HEK293 (cell line): ENCODE measurements around the gene DYNLT4.

Experiments used
- FEZF1 ChIP-seq: fragments of 450-650 bp; formaldehyde crosslinking; IDR thresholded peaks from 2 replicates; pipeline ENCODE4 v1.5.1; 2016; ENCODE audit warnings: missing biosample characterization, missing genetic modification characterization
- KLF16 ChIP-seq: fragments of 450-650 bp; formaldehyde crosslinking; IDR thresholded peaks from 2 replicates; pipeline ENCODE4 v1.5.1; 2017; ENCODE audit warnings: missing biosample characterization, missing genetic modification characterization
- MEIS1 ChIP-seq: sonication (generic); formaldehyde crosslinking; IDR thresholded peaks from 2 replicates; pipeline ENCODE4 v1.8.1; 2022; ENCODE audit warnings: missing genetic modification reagents, mild to moderate bottlenecking, borderline replicate concordance
- OSR2 ChIP-seq: fragments of 450-650 bp; formaldehyde crosslinking; IDR thresholded peaks from 2 replicates; pipeline ENCODE4 v1.5.1; 2016; ENCODE audit warnings: missing biosample characterization, missing genetic modification characterization
- SCRT1 ChIP-seq: fragments of 450-650 bp; formaldehyde crosslinking; IDR thresholded peaks from 2 replicates; pipeline ENCODE4 v1.5.1; 2016; ENCODE audit warnings: missing biosample characterization, missing genetic modification characterization, borderline replicate concordance
- SP3 ChIP-seq: fragments of 450-650 bp; formaldehyde crosslinking; IDR thresholded peaks from 2 replicates; pipeline ENCODE4 v1.5.1; 2016; ENCODE audit warnings: missing biosample characterization, missing genetic modification characterization
- TCF7L2 ChIP-seq: IDR thresholded peaks from 2 replicates; pipeline ENCODE4 v1.6.1; 2011; ENCODE audit warnings: low read depth, mild to moderate bottlenecking, inconsistent platforms, low read length, moderate library complexity, borderline replicate concordance
- ZFHX2 ChIP-seq: fragments of 450-650 bp; formaldehyde crosslinking; conservative IDR thresholded peaks from 2 replicates; pipeline ENCODE4 v1.5.1; 2016; ENCODE audit warnings: missing biosample characterization, missing genetic modification characterization
- ZFP41 ChIP-seq: fragments of 450-650 bp; formaldehyde crosslinking; IDR thresholded peaks from 2 replicates; pipeline ENCODE4 v1.5.1; 2016; ENCODE audit warnings: missing biosample characterization, missing genetic modification characterization, borderline replicate concordance
- ZFP69B ChIP-seq: fragments of 450-650 bp; formaldehyde crosslinking; IDR thresholded peaks from 2 replicates; pipeline ENCODE4 v1.5.1; 2016; ENCODE audit warnings: missing biosample characterization, missing genetic modification characterization
- ZNF121 ChIP-seq: fragments of 450-650 bp; formaldehyde crosslinking; IDR thresholded peaks from 2 replicates; pipeline ENCODE4 v1.5.1; 2016; ENCODE audit warnings: missing biosample characterization, missing genetic modification characterization
- ZNF133 ChIP-seq: fragments of 450-650 bp; formaldehyde crosslinking; IDR thresholded peaks from 2 replicates; pipeline ENCODE4 v1.5.1; 2016; ENCODE audit warnings: missing biosample characterization, missing genetic modification characterization
- ZNF146 ChIP-seq: fragments of 450-650 bp; formaldehyde crosslinking; IDR thresholded peaks from 2 replicates; pipeline ENCODE4 v1.5.1; 2016; ENCODE audit warnings: missing biosample characterization, missing genetic modification characterization
- ZNF211 ChIP-seq: fragments of 450-650 bp; formaldehyde crosslinking; IDR thresholded peaks from 2 replicates; pipeline ENCODE4 v1.5.1; 2016; ENCODE audit warnings: low read depth, missing biosample characterization, missing genetic modification characterization
- ZNF221 ChIP-seq: fragments of 450-650 bp; formaldehyde crosslinking; IDR thresholded peaks from 2 replicates; pipeline ENCODE4 v1.5.1; 2017; ENCODE audit warnings: missing biosample characterization, missing genetic modification characterization, borderline replicate concordance
- ZNF23 ChIP-seq: fragments of 450-650 bp; formaldehyde crosslinking; IDR thresholded peaks from 2 replicates; pipeline ENCODE4 v1.5.1; 2016; ENCODE audit warnings: missing biosample characterization, missing genetic modification characterization, borderline replicate concordance
- ZNF248 ChIP-seq: fragments of 450-650 bp; formaldehyde crosslinking; IDR thresholded peaks from 2 replicates; pipeline ENCODE4 v1.5.1; 2017; ENCODE audit warnings: missing biosample characterization, missing genetic modification characterization
- ZNF266 ChIP-seq: fragments of 450-650 bp; formaldehyde crosslinking; IDR thresholded peaks from 2 replicates; pipeline ENCODE4 v1.5.1; 2016; ENCODE audit warnings: missing biosample characterization, missing genetic modification characterization, low read depth
- ZNF341 ChIP-seq: fragments of 450-650 bp; formaldehyde crosslinking; IDR thresholded peaks from 2 replicates; pipeline ENCODE4; 2016; ENCODE audit warnings: low read depth, missing biosample characterization, missing genetic modification characterization
- ZNF433 ChIP-seq: fragments of 450-650 bp; formaldehyde crosslinking; IDR thresholded peaks from 2 replicates; pipeline ENCODE4 v1.5.1; 2016; ENCODE audit warnings: missing biosample characterization, missing genetic modification characterization, low read depth
- ZNF544 ChIP-seq: fragments of 450-650 bp; formaldehyde crosslinking; IDR thresholded peaks from 2 replicates; pipeline ENCODE4 v1.5.0; 2017; ENCODE audit warnings: missing biosample characterization, missing genetic modification characterization
- ZNF585B ChIP-seq: fragments of 450-650 bp; formaldehyde crosslinking; IDR thresholded peaks from 2 replicates; pipeline ENCODE4 v1.5.1; 2016; ENCODE audit warnings: missing biosample characterization, missing genetic modification characterization
- ZNF670 ChIP-seq: fragments of 450-650 bp; formaldehyde crosslinking; IDR thresholded peaks from 2 replicates; pipeline ENCODE4 v1.5.1; 2016; ENCODE audit warnings: missing biosample characterization, missing genetic modification characterization, low read depth
- ZNF677 ChIP-seq: fragments of 450-650 bp; IDR thresholded peaks from 2 replicates; pipeline ENCODE4 v1.5.0; 2018; ENCODE audit warnings: missing biosample characterization, mild to moderate bottlenecking, missing genetic modification characterization, moderate library complexity
- ZNF701 ChIP-seq: fragments of 450-650 bp; formaldehyde crosslinking; IDR thresholded peaks from 2 replicates; pipeline ENCODE4 v1.5.1; 2016; ENCODE audit warnings: missing biosample characterization, missing genetic modification characterization
- ZNF791 ChIP-seq: fragments of 450-650 bp; formaldehyde crosslinking; IDR thresholded peaks from 2 replicates; pipeline ENCODE4 v1.5.1; 2016; ENCODE audit warnings: missing biosample characterization, missing genetic modification characterization
- ZNF830 ChIP-seq: fragments of 450-650 bp; IDR thresholded peaks from 2 replicates; pipeline ENCODE4 v1.5.0; 2018; ENCODE audit warnings: missing biosample characterization, missing genetic modification characterization, low read depth, mild to moderate bottlenecking, moderate library complexity
- ZSCAN23 ChIP-seq: fragments of 450-650 bp; formaldehyde crosslinking; IDR thresholded peaks from 2 replicates; pipeline ENCODE4 v1.5.1; 2016; ENCODE audit warnings: missing biosample characterization, missing genetic modification characterization
- TF ChIP-seq, protein P1 (sequence below): fragments of 450-650 bp; formaldehyde crosslinking; IDR thresholded peaks from 2 replicates; pipeline ENCODE4 v1.5.1; 2016; ENCODE audit warnings: missing biosample characterization, missing genetic modification characterization, low read depth
- TF ChIP-seq, protein P2 (sequence below): fragments of 450-650 bp; formaldehyde crosslinking; IDR thresholded peaks from 2 replicates; pipeline ENCODE4 v1.5.1; 2016; ENCODE audit warnings: missing biosample characterization, missing genetic modification characterization
- TF ChIP-seq, protein P3 (sequence below): fragments of 450-650 bp; formaldehyde crosslinking; IDR thresholded peaks from 2 replicates; pipeline ENCODE4 v1.5.1; 2016; ENCODE audit warnings: missing biosample characterization, missing genetic modification characterization
- TF ChIP-seq, protein P4 (sequence below): fragments of 450-650 bp; IDR thresholded peaks from 2 replicates; pipeline ENCODE4 v1.5.1; 2018; ENCODE audit warnings: missing biosample characterization, missing genetic modification characterization
- TF ChIP-seq, protein P5 (sequence below): fragments of 450-650 bp; formaldehyde crosslinking; IDR thresholded peaks from 2 replicates; pipeline ENCODE4 v1.5.1; 2016; ENCODE audit warnings: missing biosample characterization, missing genetic modification characterization

DYNLT4 gene

DNA sequence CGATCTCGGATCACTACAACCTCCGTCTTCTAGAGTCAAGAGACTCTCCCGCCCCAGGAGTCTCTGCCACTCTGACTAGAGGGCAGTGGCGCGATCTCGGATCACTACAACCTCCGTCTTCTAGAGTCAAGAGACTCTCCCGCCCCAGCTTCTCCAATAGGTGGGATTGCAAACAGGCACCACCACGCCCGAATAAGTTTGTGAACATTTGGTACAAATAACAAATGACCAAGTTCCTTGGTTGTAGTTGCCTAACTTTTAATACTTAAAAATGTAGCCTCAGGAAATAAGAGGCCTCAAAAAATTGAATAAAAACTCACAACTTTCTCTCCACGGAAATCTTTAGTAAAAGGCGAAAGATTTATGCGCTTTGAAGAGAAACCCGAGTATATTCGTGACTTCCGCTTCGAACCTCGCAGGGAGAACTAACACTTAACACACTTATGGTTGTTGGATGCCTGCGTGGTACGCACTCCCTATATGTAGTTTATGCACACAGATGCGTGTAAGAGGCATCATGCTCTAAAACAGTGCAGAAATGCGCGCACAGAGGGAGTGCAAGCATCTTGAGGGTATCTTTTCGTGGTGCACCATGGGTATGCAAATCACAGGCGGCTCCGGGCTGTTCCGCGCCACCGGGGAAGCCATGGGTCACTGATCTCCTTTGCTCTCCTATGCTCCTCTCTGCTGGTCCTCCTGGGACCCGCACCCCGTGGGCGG lies 12.6 kb upstream of the DYNLT4 start (continued):
- TF ChIP-seq SCRT1 (tag by site-specific recombination) (no peak), ZNF433 (tag by site-specific recombination) (no peak), FEZF1 (no peak), ZNF670 (tag by site-specific recombination) (no peak), ZNF133 (tag by site-specific recombination) (no peak), ZNF677 (tag by site-specific recombination) (no peak), KLF16 (tag by site-specific recombination) (peak; percentile 35), ZFP41 (no peak), ZNF341 (tag by site-specific recombination) (peak; percentile 96), ZNF211 (no peak), SP3 (tag by site-specific recombination) (peak; percentile 51), MEIS1 (CRISPR knock-in tag) (no peak), TCF7L2 (0 out of 2 replicates have a peak, but pooled peaks have one; percentile 14), ZNF266 (tag by site-specific recombination) (no peak), OSR2 (tag by site-specific recombination) (no peak), ZNF221 (tag by site-specific recombination) (no peak), ZNF544 (tag by site-specific recombination) (no peak), ZFP69B (tag by site-specific recombination) (0 out of 2 replicates have a peak, but pooled peaks have one; percentile 33), ZNF146 (tag by site-specific recombination) (no peak), ZNF23 (tag by site-specific recombination) (no peak), ZNF830 (no peak), ZNF701 (tag by site-specific recombination) (no peak), ZNF248 (tag by site-specific recombination) (no peak), ZSCAN23 (tag by site-specific recombination) (no peak), ZFHX2 (tag by site-specific recombination) (no peak), ZNF791 (no peak), ZNF585B (tag by site-specific recombination) (no peak), ZNF121 (tag by site-specific recombination) (no peak)
- TF ChIP-seq, protein P1, sequence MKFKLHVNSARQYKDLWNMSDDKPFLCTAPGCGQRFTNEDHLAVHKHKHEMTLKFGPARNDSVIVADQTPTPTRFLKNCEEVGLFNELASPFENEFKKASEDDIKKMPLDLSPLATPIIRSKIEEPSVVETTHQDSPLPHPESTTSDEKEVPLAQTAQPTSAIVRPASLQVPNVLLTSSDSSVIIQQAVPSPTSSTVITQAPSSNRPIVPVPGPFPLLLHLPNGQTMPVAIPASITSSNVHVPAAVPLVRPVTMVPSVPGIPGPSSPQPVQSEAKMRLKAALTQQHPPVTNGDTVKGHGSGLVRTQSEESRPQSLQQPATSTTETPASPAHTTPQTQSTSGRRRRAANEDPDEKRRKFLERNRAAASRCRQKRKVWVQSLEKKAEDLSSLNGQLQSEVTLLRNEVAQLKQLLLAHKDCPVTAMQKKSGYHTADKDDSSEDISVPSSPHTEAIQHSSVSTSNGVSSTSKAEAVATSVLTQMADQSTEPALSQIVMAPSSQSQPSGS, result no peak
- TF ChIP-seq, protein P2, sequence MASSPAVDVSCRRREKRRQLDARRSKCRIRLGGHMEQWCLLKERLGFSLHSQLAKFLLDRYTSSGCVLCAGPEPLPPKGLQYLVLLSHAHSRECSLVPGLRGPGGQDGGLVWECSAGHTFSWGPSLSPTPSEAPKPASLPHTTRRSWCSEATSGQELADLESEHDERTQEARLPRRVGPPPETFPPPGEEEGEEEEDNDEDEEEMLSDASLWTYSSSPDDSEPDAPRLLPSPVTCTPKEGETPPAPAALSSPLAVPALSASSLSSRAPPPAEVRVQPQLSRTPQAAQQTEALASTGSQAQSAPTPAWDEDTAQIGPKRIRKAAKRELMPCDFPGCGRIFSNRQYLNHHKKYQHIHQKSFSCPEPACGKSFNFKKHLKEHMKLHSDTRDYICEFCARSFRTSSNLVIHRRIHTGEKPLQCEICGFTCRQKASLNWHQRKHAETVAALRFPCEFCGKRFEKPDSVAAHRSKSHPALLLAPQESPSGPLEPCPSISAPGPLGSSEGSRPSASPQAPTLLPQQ (tag by site-specific recombination), result 0 out of 2 replicates have a peak, but pooled peaks have one; percentile 40
- TF ChIP-seq, protein P3, sequence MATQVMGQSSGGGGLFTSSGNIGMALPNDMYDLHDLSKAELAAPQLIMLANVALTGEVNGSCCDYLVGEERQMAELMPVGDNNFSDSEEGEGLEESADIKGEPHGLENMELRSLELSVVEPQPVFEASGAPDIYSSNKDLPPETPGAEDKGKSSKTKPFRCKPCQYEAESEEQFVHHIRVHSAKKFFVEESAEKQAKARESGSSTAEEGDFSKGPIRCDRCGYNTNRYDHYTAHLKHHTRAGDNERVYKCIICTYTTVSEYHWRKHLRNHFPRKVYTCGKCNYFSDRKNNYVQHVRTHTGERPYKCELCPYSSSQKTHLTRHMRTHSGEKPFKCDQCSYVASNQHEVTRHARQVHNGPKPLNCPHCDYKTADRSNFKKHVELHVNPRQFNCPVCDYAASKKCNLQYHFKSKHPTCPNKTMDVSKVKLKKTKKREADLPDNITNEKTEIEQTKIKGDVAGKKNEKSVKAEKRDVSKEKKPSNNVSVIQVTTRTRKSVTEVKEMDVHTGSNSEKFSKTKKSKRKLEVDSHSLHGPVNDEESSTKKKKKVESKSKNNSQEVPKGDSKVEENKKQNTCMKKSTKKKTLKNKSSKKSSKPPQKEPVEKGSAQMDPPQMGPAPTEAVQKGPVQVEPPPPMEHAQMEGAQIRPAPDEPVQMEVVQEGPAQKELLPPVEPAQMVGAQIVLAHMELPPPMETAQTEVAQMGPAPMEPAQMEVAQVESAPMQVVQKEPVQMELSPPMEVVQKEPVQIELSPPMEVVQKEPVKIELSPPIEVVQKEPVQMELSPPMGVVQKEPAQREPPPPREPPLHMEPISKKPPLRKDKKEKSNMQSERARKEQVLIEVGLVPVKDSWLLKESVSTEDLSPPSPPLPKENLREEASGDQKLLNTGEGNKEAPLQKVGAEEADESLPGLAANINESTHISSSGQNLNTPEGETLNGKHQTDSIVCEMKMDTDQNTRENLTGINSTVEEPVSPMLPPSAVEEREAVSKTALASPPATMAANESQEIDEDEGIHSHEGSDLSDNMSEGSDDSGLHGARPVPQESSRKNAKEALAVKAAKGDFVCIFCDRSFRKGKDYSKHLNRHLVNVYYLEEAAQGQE (tag by site-specific recombination), result no peak; the same call in 1 of the 2 replicates
- TF ChIP-seq, protein P4, sequence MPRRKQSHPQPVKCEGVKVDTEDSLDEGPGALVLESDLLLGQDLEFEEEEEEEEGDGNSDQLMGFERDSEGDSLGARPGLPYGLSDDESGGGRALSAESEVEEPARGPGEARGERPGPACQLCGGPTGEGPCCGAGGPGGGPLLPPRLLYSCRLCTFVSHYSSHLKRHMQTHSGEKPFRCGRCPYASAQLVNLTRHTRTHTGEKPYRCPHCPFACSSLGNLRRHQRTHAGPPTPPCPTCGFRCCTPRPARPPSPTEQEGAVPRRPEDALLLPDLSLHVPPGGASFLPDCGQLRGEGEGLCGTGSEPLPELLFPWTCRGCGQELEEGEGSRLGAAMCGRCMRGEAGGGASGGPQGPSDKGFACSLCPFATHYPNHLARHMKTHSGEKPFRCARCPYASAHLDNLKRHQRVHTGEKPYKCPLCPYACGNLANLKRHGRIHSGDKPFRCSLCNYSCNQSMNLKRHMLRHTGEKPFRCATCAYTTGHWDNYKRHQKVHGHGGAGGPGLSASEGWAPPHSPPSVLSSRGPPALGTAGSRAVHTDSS (tag by site-specific recombination), result no peak
- TF ChIP-seq, protein P5, sequence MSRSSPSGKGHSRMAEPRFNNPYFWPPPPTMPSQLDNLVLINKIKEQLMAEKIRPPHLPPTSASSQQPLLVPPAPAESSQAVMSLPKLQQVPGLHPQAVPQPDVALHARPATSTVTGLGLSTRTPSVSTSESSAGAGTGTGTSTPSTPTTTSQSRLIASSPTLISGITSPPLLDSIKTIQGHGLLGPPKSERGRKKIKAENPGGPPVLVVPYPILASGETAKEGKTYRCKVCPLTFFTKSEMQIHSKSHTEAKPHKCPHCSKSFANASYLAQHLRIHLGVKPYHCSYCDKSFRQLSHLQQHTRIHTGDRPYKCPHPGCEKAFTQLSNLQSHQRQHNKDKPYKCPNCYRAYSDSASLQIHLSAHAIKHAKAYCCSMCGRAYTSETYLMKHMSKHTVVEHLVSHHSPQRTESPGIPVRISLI (tag by site-specific recombination), result no peak
